Panc1 (cell line): ENCODE results near the gene GPR180. TPM values are rescaled to one million over a fixed set of nuclear protein-coding genes. Genes with fewer than 3 reads are reported as not detected.

Experiments used
- ATAC-seq: fragments of 200-7000 bp; cut with Tn5 transposase; 2 replicates; pipeline ENCODE4 v1.9.1; 2020; ENCODE audit warnings: mild to moderate bottlenecking, moderate library complexity
- BruUV-seq: library from RNA; stranded (reverse); fragments of 400-500 nt; replicated peaks from 2 replicates; lab custom pipeline; 2021; lab: Mats Ljungman, UMichigan
- CTCF ChIA-PET: fragments of 300-600 bp; sonication (Branson Sonifier 250); formaldehyde crosslinking; loops from one replicate; lab custom pipeline; 2022; ENCODE audit warnings: antibody characterized with exemption; lab: Charles Lee
- POLR2A ChIA-PET: fragments of 300-600 bp; sonication (Branson Sonifier 250); formaldehyde crosslinking; loops from one replicate; lab custom pipeline; 2022; ENCODE audit warnings: antibody characterized with exemption; lab: Charles Lee
- DNase-seq: peaks from one replicate; pipeline ENCODE4 v3.0.0-alpha.2; 2010; ENCODE audit warnings: low read depth, low spot score
- H3K27ac ChIP-seq: 2 replicates; pipeline ENCODE4 v1.5.1; 2011; ENCODE audit warnings: mild to moderate bottlenecking, low read length, inconsistent platforms
- H3K27me3 ChIP-seq: fragments of 200-500 bp; sonication (Bioruptor generic); 2 replicates; pipeline ENCODE4 v1.6.0; 2014; ENCODE audit warnings: low read length, inconsistent platforms; ENCODE audit not compliant: control insufficient read depth, insufficient read depth
- H3K36me3 ChIP-seq: fragments of 200-500 bp; sonication (Bioruptor generic); 2 replicates; pipeline ENCODE4 v1.5.1; 2014; ENCODE audit warnings: inconsistent platforms, mild to moderate bottlenecking, low read length, moderate library complexity; ENCODE audit not compliant: control insufficient read depth, insufficient read depth
- H3K4me1 ChIP-seq: 2 replicates; pipeline ENCODE4 v1.5.1; 2011; ENCODE audit warnings: inconsistent platforms, mild to moderate bottlenecking, low read length, moderate library complexity; ENCODE audit not compliant: control insufficient read depth, insufficient read depth
- H3K4me3 ChIP-seq, 2 experiments: 2 replicates each; pipeline ENCODE4 v1.5.1; 2011 to 2012; ENCODE audit warnings: low read depth in 2 of 2, low read length in 2 of 2, mild to moderate bottlenecking in 2 of 2, inconsistent platforms in 1 of 2, moderate library complexity in 1 of 2
- H3K9me3 ChIP-seq: fragments of 200-500 bp; sonication (Bioruptor generic); 2 replicates; pipeline ENCODE4 v1.5.1; 2014; ENCODE audit warnings: low read depth, mild to moderate bottlenecking, inconsistent platforms, low read length, moderate library complexity; ENCODE audit not compliant: control insufficient read depth, insufficient read depth
- CTCF ChIP-seq: fragments of 450-650 bp; IDR thresholded peaks from 2 replicates; pipeline ENCODE4 v1.5.1; 2017; ENCODE audit warnings: mild to moderate bottlenecking
- POLR2AphosphoS5 ChIP-seq: IDR thresholded peaks from 2 replicates; pipeline ENCODE4 v1.6.1; 2012; ENCODE audit warnings: mild to moderate bottlenecking, low read depth, low read length, moderate library complexity
- REST ChIP-seq, 2 experiments: IDR thresholded peaks; 2 replicates each; pipeline ENCODE4 v1.6.1; 2011 to 2012; ENCODE audit warnings: low read depth in 2 of 2, control low read depth in 1 of 2, low read length in 1 of 2, mild to moderate bottlenecking in 1 of 2, moderate library complexity in 1 of 2; ENCODE audit not compliant: insufficient read depth in 1 of 2
- SIN3A ChIP-seq: IDR thresholded peaks from 2 replicates; pipeline ENCODE4 v1.6.1; 2012; ENCODE audit warnings: low read depth, mild to moderate bottlenecking, low read length, moderate library complexity, borderline replicate concordance; ENCODE audit not compliant: insufficient read depth
- TCF7L2 ChIP-seq: IDR thresholded peaks from 2 replicates; pipeline ENCODE4 v1.6.1; 2011; ENCODE audit warnings: mild to moderate bottlenecking, low read depth, low read length, inconsistent platforms
- in situ Hi-C: cut with HindIII; loops from 2 replicates; pipeline ENCODE4 v1.10.0; 2016; ENCODE audit warnings: low sequenced_read_pairs, low pct_unique_long_range_greater_than_20kb
- intact Hi-C: fragments of 100-400 bp; cut with micrococcal nuclease; formaldehyde crosslinking; loops from one replicate; pipeline ENCODE4 v1.10.0; 2022; ENCODE audit not compliant: unreplicated experiment
- total RNA-seq: library from RNA; stranded (reverse); gene quantifications from one replicate; pipeline ENCODE4 v1.2.1, GENCODE V29; 2021; ENCODE audit not compliant: unreplicated experiment

Gene GPR180
- total RNA-seq, 1 experiment from 2014 or later = 7.1 TPM

DNA sequence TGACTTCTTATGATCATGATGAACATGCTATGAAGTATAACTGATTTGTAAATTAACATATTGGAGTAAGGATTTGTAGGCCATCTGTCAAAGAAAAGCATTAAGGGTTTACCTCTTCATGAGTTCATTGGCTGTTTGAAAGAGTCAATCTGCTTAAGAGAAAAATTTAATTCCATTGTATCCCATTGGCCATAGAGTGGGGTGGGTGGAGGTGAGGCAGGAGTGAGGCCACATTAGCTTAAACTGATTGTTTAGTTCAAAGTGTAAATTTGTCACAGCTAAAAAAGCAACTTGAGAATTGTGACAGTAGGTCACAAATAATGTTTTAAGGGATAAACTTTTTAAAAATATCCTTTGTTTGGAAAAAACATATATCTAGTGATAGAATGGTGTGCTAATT lies 11.4 kb downstream of the GPR180 start:
- POLR2A ChIA-PET = no interaction called here
- Histone ChIP-seq H3K27me3 (no peaks in the 10 kb centered on the region), H3K9me3 (no peaks in the 10 kb centered on the region), H3K27ac (no peak overlapping the region), H3K36me3 (peaks cover 25% of the 10 kb centered on the region), H3K4me1 (no peaks in the 10 kb centered on the region), H3K4me3 (no peak overlapping the region)
- CTCF ChIA-PET = no interaction called here
- no TSS peak for BruUV-seq
- in situ Hi-C loops (no loop called here), intact Hi-C loops (no loop called here)
- DNase-seq = no peak
- TF ChIP-seq CTCF (no peak), POLR2AphosphoS5 (no peak), REST (IDR thresholded peaks at IDR 0.05; ENCODE audit: insufficient read depth in 1 of 2, low read depth in 2 of 2, low read length in 1 of 2) (no peak), SIN3A (no peak), TCF7L2 (no peak)
- ATAC-seq = no peak

- H3K4me1 ChIP-seq = no peaks in the 10 kb centered on the region
- intact Hi-C loops (loop anchor here (5.0 kb wide), 1 partner anchor 180 kb away; no protein-coding TSS in a partner anchor), in situ Hi-C loops (no loop called here)
- ChIA-PET CTCF (interaction anchor here (0.7 to 1.3 kb wide), 3 partner anchors 182 to 188 kb away, joined by 3 to 7 read pairs (median 3); no protein-coding TSS in a partner anchor), POLR2A (no interaction called here)
- no peaks in the 10 kb centered on the region for H3K9me3 ChIP-seq
- TF ChIP-seq TCF7L2 = no peak
- no peak for TF ChIP-seq SIN3A
- peak; percentile 48; the same call in 1 of the 2 replicates for TF ChIP-seq CTCF
- TF ChIP-seq POLR2AphosphoS5 = no peak
- TF ChIP-seq REST (IDR thresholded peaks at IDR 0.05; ENCODE audit: insufficient read depth in 1 of 2, low read depth in 2 of 2, low read length in 1 of 2) = no peak
- BruUV-seq = no TSS peak
- H3K27me3 ChIP-seq = no peaks in the 10 kb centered on the region
- H3K4me3 ChIP-seq = no peak overlapping the region
- DNase-seq = no peak
- H3K27ac ChIP-seq = no peak overlapping the region
- peaks cover 9% of the 10 kb centered on the region for H3K36me3 ChIP-seq
- ATAC-seq = no peak
Observed at GRCh38 chr13:94617389-94618000, 15.8 kb downstream of the GPR180 start.
